ENCODE results near the gene SELPLG.

The SELPLG gene

GRCh38 chr12:108637222-108637971 lies 3.7 kb upstream of the SELPLG start:
- no peak for TF ChIP-seq SIN3A (IDR thresholded peaks at IDR 0.05; ENCODE audit: borderline replicate concordance, insufficient read depth, low read length)

GRCh38 chr12:108635997-108636808 lies 2.5 kb upstream of the SELPLG start:
- TF ChIP-seq TAF1 (IDR thresholded peaks at IDR 0.05; ENCODE audit: borderline replicate concordance, insufficient read depth, low read length) (no peak), SIN3A (IDR thresholded peaks at IDR 0.05; ENCODE audit: borderline replicate concordance, insufficient read depth, low read length) (no peak)

- TF ChIP-seq FOXP2 (optimal IDR thresholded peaks at IDR 0.05; ENCODE audit: borderline replicate concordance, extremely low read depth, extremely low read length, insufficient read depth) = no peak
- TF ChIP-seq TAF1 (IDR thresholded peaks at IDR 0.05; ENCODE audit: borderline replicate concordance, insufficient read depth, low read length) = no peak
- no peak for TF ChIP-seq REST (IDR thresholded peaks at IDR 0.05; ENCODE audit: insufficient read depth in 1 of 2, low read depth in 2 of 2, low read length in 2 of 2)
- no peak for TF ChIP-seq POLR2AphosphoS5 (IDR thresholded peaks at IDR 0.05; ENCODE audit: low read depth, low read length)
- TF ChIP-seq SIN3A (IDR thresholded peaks at IDR 0.05; ENCODE audit: borderline replicate concordance, insufficient read depth, low read length) = no peak
Observed at GRCh38 chr12:108635201-108635996, 1.7 kb upstream of the SELPLG start.

GRCh38 chr12:108634341-108634751 lies 652 bp upstream of the SELPLG start:
- TF ChIP-seq TAF1 (IDR thresholded peaks at IDR 0.05; ENCODE audit: borderline replicate concordance, insufficient read depth, low read length) (no peak), FOXP2 (optimal IDR thresholded peaks at IDR 0.05; ENCODE audit: borderline replicate concordance, extremely low read depth, extremely low read length, insufficient read depth) (no peak), SIN3A (IDR thresholded peaks at IDR 0.05; ENCODE audit: borderline replicate concordance, insufficient read depth, low read length) (no peak), REST (IDR thresholded peaks at IDR 0.05; ENCODE audit: insufficient read depth in 1 of 2, low read depth in 2 of 2, low read length in 2 of 2) (no peak), POLR2AphosphoS5 (IDR thresholded peaks at IDR 0.05; ENCODE audit: low read depth, low read length) (no peak)

GRCh38 chr12:108633081-108633533 lies 587 bp downstream of the SELPLG start:
- no peak for TF ChIP-seq TAF1 (IDR thresholded peaks at IDR 0.05; ENCODE audit: borderline replicate concordance, insufficient read depth, low read length)
- no peak for TF ChIP-seq FOXP2 (optimal IDR thresholded peaks at IDR 0.05; ENCODE audit: borderline replicate concordance, extremely low read depth, extremely low read length, insufficient read depth)
- no peak for TF ChIP-seq SIN3A (IDR thresholded peaks at IDR 0.05; ENCODE audit: borderline replicate concordance, insufficient read depth, low read length)
- TF ChIP-seq POLR2AphosphoS5 (IDR thresholded peaks at IDR 0.05; ENCODE audit: low read depth, low read length) = no peak
- TF ChIP-seq REST (IDR thresholded peaks at IDR 0.05; ENCODE audit: insufficient read depth in 1 of 2, low read depth in 2 of 2, low read length in 2 of 2) = no peak
